ENCODE data around the gene HOXA3. TPM values are rescaled to one million over a fixed set of nuclear protein-coding genes. Genes with fewer than 3 reads are reported as not detected.

The HOXA3 gene
- total and polyA plus RNA-seq, 2 of the 8 experiments (the other 6 are each of a cell fraction or from before 2014, with no cell fraction given) = not detected

GRCh38 chr7:27100694-27101170, 51.7 kb downstream of the HOXA3 start:
- H4K8ac ChIP-seq (ENCODE audit: extremely low read depth, insufficient read depth, low read length) = no peak overlapping the region
- no peak overlapping the region for H3K18ac ChIP-seq (ENCODE audit: extremely low read depth, low read length)
- FAIRE-seq (no peak), DNase-seq (ENCODE audit: low read depth in 1 of 2, low spot score in 2 of 2) (no peak)
- H3K9ac ChIP-seq (replicated peaks in 1 of 4; ENCODE audit: extremely low read depth in 1 of 4, low read depth in 3 of 4, low read length in 3 of 4) = no peak overlapping the region
- no peak overlapping the region for H2AK5ac ChIP-seq (ENCODE audit: low read depth, low read length)
- no peaks in the 10 kb centered on the region for H3K9me3 ChIP-seq (ENCODE audit: insufficient read depth in 2 of 2, low read depth in 1 of 2, low read length in 1 of 2)
- H2BK12ac ChIP-seq (ENCODE audit: low read depth, low read length) = no peak overlapping the region; the same call in 1 of the 2 replicates
- H2BK15ac ChIP-seq (ENCODE audit: low read length) = peak overlapping the region; percentile 48; the same call in 1 of the 2 replicates
- H3K14ac ChIP-seq (ENCODE audit: insufficient read length) = no peak overlapping the region
- peaks cover 6% of the 10 kb centered on the region; the same call in 1 of the 2 replicates for H3K23me2 ChIP-seq (ENCODE audit: low read depth, low read length)
- H3K56ac ChIP-seq (replicated peaks; ENCODE audit: insufficient read length, low read depth, low read length) = no peak overlapping the region
- H3K4me3 ChIP-seq (ENCODE audit: extremely low read depth in 1 of 4, insufficient read depth in 2 of 4, low read depth in 3 of 4, low read length in 4 of 4) = peak overlapping the region in 2 of 4 experiments; percentile 5 to 37; a peak in 2 of 8 replicates
- no peak overlapping the region for H2BK20ac ChIP-seq (ENCODE audit: low read length)
- no peak overlapping the region for H4K91ac ChIP-seq (replicated peaks; ENCODE audit: insufficient read length, low read length)
- H3K36me3 ChIP-seq (ENCODE audit: control insufficient read depth in 2 of 4, insufficient read depth in 4 of 4, low read length in 3 of 4) = peaks cover 0 to 11% (median 0%) of the 10 kb centered on the region in 4 experiments; a peak in 1 of 8 replicates
- no peak overlapping the region for H2BK120ac ChIP-seq (replicated peaks; ENCODE audit: low read depth, low read length)
- no peak overlapping the region for H3K23ac ChIP-seq (ENCODE audit: insufficient read length)
- no peak overlapping the region for H3K27ac ChIP-seq (ENCODE audit: low read depth, low read length)
- H3K79me1 ChIP-seq (ENCODE audit: low read depth, low read length) = no peaks in the 10 kb centered on the region
- ChIA-PET CTCF (ENCODE audit: partially characterized antibody) (interaction anchor here (1.1 to 12.1 kb wide), 3 partner anchors 8 to 45 kb away, joined by 3 to 123 read pairs (median 4); partner anchors contain the start of genes HOXA5 and HOXA6), POLR2A (ENCODE audit: partially characterized antibody) (interaction anchor here (1.2 kb wide), 1 partner anchor 10 kb away, joined by 3 read pairs; no protein-coding TSS in a partner anchor)
- H3K4ac ChIP-seq (replicated peaks; ENCODE audit: insufficient read length, low read depth, low read length) = no peak overlapping the region
- no peak overlapping the region for H4K5ac ChIP-seq (ENCODE audit: insufficient read length, low read depth, low read length)
- H4K20me1 ChIP-seq (replicated peaks in 1 of 2; ENCODE audit: control insufficient read depth in 1 of 2, insufficient read depth in 2 of 2, low read length in 2 of 2) = peaks cover 20 to 39% of the 10 kb centered on the region in 2 experiments
- peaks cover 95 to 100% (median 99%) of the 10 kb centered on the region in 4 experiments for H3K27me3 ChIP-seq (replicated peaks in 1 of 4; ENCODE audit: control insufficient read depth in 3 of 4, extremely low read depth in 1 of 4, insufficient read depth in 3 of 4, low read length in 3 of 4)
- H3K4me1 ChIP-seq (replicated peaks in 1 of 4; ENCODE audit: control insufficient read depth in 3 of 4, insufficient read depth in 4 of 4, low read length in 3 of 4) = peaks cover 0 to 19% (median 9%) of the 10 kb centered on the region in 4 experiments; a peak in 6 of 7 replicates
- 4% methylated on average over 8 of the region's 8 CpGs; no CpG with 5 or more reads in 1 of the 2 experiments for WGBS, 2 experiments (ENCODE audit: extremely low coverage in 1 of 2, insufficient coverage in 1 of 2, insufficient read length in 1 of 2, insufficient replicate concordance in 2 of 2, low coverage in 1 of 2, low lambda C conversion rate in 2 of 2, missing lambda C conversion rate in 1 of 2)
- H2AFZ ChIP-seq (ENCODE audit: low read length) = no peak overlapping the region
- peak overlapping the region; percentile 44 to 69 for H3K4me2 ChIP-seq (ENCODE audit: insufficient read depth in 1 of 2, low read depth in 2 of 2, low read length in 2 of 2)
- H3K79me2 ChIP-seq (ENCODE audit: control insufficient read depth in 1 of 2, insufficient read depth in 2 of 2, low read length in 2 of 2) = no peaks in the 10 kb centered on the region
- no peak overlapping the region; the same call in 1 of the 2 replicates for H2BK5ac ChIP-seq (ENCODE audit: low read depth, low read length)
- no peak for TF ChIP-seq RFX5 (IDR thresholded peaks at IDR 0.05; ENCODE audit: borderline replicate concordance, low read depth, low read length)
- peak; percentile 55; the same call in 1 of the 2 replicates for TF ChIP-seq ATF2 (IDR thresholded peaks at IDR 0.05; ENCODE audit: low read length)
- TF ChIP-seq ASH2L (IDR thresholded peaks at IDR 0.05; ENCODE audit: low read length) = no peak
- TF ChIP-seq JUN (IDR thresholded peaks at IDR 0.05; ENCODE audit: low read depth, low read length) = no peak
- no peak for TF ChIP-seq SP4 (IDR thresholded peaks at IDR 0.05; ENCODE audit: low read length)
- no peak for TF ChIP-seq MAX (IDR thresholded peaks at IDR 0.05)
- TF ChIP-seq POU5F1 (IDR thresholded peaks at IDR 0.05; ENCODE audit: low read depth, low read length) = no peak
- TF ChIP-seq SP1 (IDR thresholded peaks at IDR 0.05; ENCODE audit: low read depth, low read length) = peak; percentile 43; the same call in 1 of the 2 replicates
- no peak for TF ChIP-seq RXRA (IDR thresholded peaks at IDR 0.05; ENCODE audit: insufficient read depth, low read depth, low read length)
- no peak for TF ChIP-seq SIX5 (IDR thresholded peaks at IDR 0.05; ENCODE audit: low read depth, low read length)
- no peak for TF ChIP-seq POLR2A (IDR thresholded peaks at IDR 0.05; ENCODE audit: control extremely low read depth in 1 of 2, low read depth in 2 of 2, low read length in 2 of 2)
- no peak for TF ChIP-seq FOSL1 (IDR thresholded peaks at IDR 0.05; ENCODE audit: insufficient read depth, low read depth, low read length)
